HCT116 (cell line): ENCODE data around the gene AKR7A3. TPM values are rescaled to one million over a fixed set of nuclear protein-coding genes. Genes with fewer than 3 reads are reported as not detected.

ENCODE experiments used
- ATAC-seq: fragments of 200-7000 bp; cut with Tn5 transposase; 2 replicates; pipeline ENCODE4 v1.9.1; 2020; ENCODE audit warnings: mild to moderate bottlenecking, moderate library complexity
- BruUV-seq: library from RNA; stranded (reverse); fragments of 400-500 nt; replicated peaks from 2 replicates; lab custom pipeline; 2021; lab: Mats Ljungman, UMichigan
- CTCF ChIA-PET: fragments of 300-600 bp; sonication (Branson Sonifier 250); formaldehyde crosslinking; loops from one replicate; lab custom pipeline; 2021; ENCODE audit warnings: antibody characterized with exemption; lab: Charles Lee
- POLR2A ChIA-PET: fragments of 300-600, 350-600 bp; sonication (Branson Sonifier 250); formaldehyde crosslinking; loops from one replicate; lab custom pipeline; 2021; ENCODE audit warnings: antibody characterized with exemption; lab: Charles Lee
- RAD21 ChIA-PET, 2 experiments: fragments of 300-600 bp; sonication (Branson Sonifier 250); formaldehyde crosslinking; loops; one replicate each; lab custom pipeline; 2023; ENCODE audit warnings: low total read pairs in 2 of 2; ENCODE audit not compliant: uncharacterized antibody in 2 of 2, unreplicated experiment in 2 of 2, low non-redundant PET in 1 of 2; lab: Charles Lee
- DNase-seq: peaks from one replicate; pipeline ENCODE4 v3.0.0-alpha.2; 2010; ENCODE audit warnings: low read depth, low spot score
- H2AFZ ChIP-seq: fragments of 200-600 bp; shearing (Covaris generic), sonication (generic); 2 replicates; pipeline ENCODE4 v1.6.1; 2017; ENCODE audit warnings: low read depth, mixed run types, mixed read lengths, antibody characterized with exemption, low read length; ENCODE audit not compliant: poor library complexity, severe bottlenecking
- H3K27ac ChIP-seq: 2 replicates; pipeline ENCODE4 v1.5.1; 2012; ENCODE audit warnings: low read depth, low read length
- H3K27me3 ChIP-seq: fragments of 200-600 bp; sonication (generic); 2 replicates; pipeline ENCODE4 v1.6.1; 2016; ENCODE audit warnings: mixed run types, low read length, mixed read lengths; ENCODE audit not compliant: insufficient read depth
- H3K36me3 ChIP-seq, 2 experiments: fragments of 200-500 bp in 1 of 2; fragments of 200-600 bp in 1 of 2; sonication (Bioruptor generic) in 1 of 2; sonication (generic) in 1 of 2; 2 replicates each; pipeline versions ENCODE4 v1.5.1 to v1.6.1; 2014 to 2016; ENCODE audit warnings: low read length in 2 of 2, inconsistent platforms in 1 of 2, mixed read lengths in 1 of 2, mixed run types in 1 of 2; ENCODE audit not compliant: insufficient read depth in 2 of 2, control insufficient read depth in 1 of 2
- H3K4me1 ChIP-seq, 2 experiments: fragments of 200-600 bp in 1 of 2; sonication (generic) in 1 of 2; 2 replicates each; pipeline versions ENCODE4 v1.5.1 to v1.6.1; 2012 to 2017; ENCODE audit warnings: low read length in 2 of 2, inconsistent platforms in 1 of 2, mild to moderate bottlenecking in 1 of 2, mixed read lengths in 1 of 2, mixed run types in 1 of 2, moderate library complexity in 1 of 2; ENCODE audit not compliant: insufficient read depth in 2 of 2, control insufficient read depth in 1 of 2
- H3K4me2 ChIP-seq: fragments of 200-600 bp; sonication (generic); 2 replicates; pipeline ENCODE4 v1.6.1; 2017; ENCODE audit warnings: mixed run types, low read length, mixed read lengths
- H3K4me3 ChIP-seq, 2 experiments: fragments of 200-600 bp in 1 of 2; sonication (generic) in 1 of 2; replicated peaks in 1 of 2; 2 replicates each; pipeline ENCODE4 v1.5.1; 2011 to 2016; ENCODE audit warnings: low read length in 2 of 2, control low read depth in 1 of 2, low read depth in 1 of 2, mild to moderate bottlenecking in 1 of 2, mixed read lengths in 1 of 2, mixed run types in 1 of 2
- H3K79me2 ChIP-seq: fragments of 200-600 bp; sonication (generic); 2 replicates; pipeline ENCODE4 v1.6.1; 2017; ENCODE audit warnings: mild to moderate bottlenecking, mixed run types, low read length, moderate library complexity, mixed read lengths; ENCODE audit not compliant: insufficient read depth
- H3K9ac ChIP-seq: fragments of 200-600 bp; sonication (generic); 2 replicates; pipeline ENCODE4 v1.6.1; 2016; ENCODE audit warnings: low read length, mixed read lengths
- H3K9me2 ChIP-seq: fragments of 200-600 bp; sonication (generic), shearing (Covaris generic); 2 replicates; pipeline ENCODE4 v1.6.1; 2017; ENCODE audit warnings: mixed run types, mild to moderate bottlenecking, moderate library complexity; ENCODE audit not compliant: insufficient read depth
- H3K9me3 ChIP-seq, 2 experiments: fragments of 200-500 bp in 1 of 2; fragments of 200-600 bp in 1 of 2; sonication (Bioruptor generic) in 1 of 2; sonication (generic) in 1 of 2; 2 replicates each; pipeline ENCODE4 v1.6.1; 2014 to 2017; ENCODE audit warnings: low read length in 2 of 2, mixed read lengths in 2 of 2, inconsistent platforms in 1 of 2, low read depth in 1 of 2, mild to moderate bottlenecking in 1 of 2, mixed run types in 1 of 2, moderate library complexity in 1 of 2; ENCODE audit not compliant: control insufficient read depth in 1 of 2, insufficient read depth in 1 of 2
- H4K20me1 ChIP-seq: fragments of 200-600 bp; sonication (generic), shearing (Covaris generic); 2 replicates; pipeline ENCODE4 v1.6.1; 2017; ENCODE audit warnings: mixed run types, mild to moderate bottlenecking, moderate library complexity; ENCODE audit not compliant: insufficient read depth
- ATF3 ChIP-seq: IDR thresholded peaks from 2 replicates; pipeline ENCODE4 v1.6.1; 2012
- CBX3 ChIP-seq: IDR thresholded peaks from 2 replicates; pipeline ENCODE4 v1.6.1; 2012; ENCODE audit warnings: low read depth
- CEBPB ChIP-seq: IDR thresholded peaks from 2 replicates; pipeline ENCODE4 v1.6.1; 2012; ENCODE audit warnings: low read depth
- EGR1 ChIP-seq: IDR thresholded peaks from 2 replicates; pipeline ENCODE4 v1.6.1; 2012; ENCODE audit warnings: low read depth
- EZH2 ChIP-seq: fragments of 200-600 bp; sonication (generic); IDR thresholded peaks from 2 replicates; pipeline ENCODE4 v1.6.1; 2017; ENCODE audit warnings: antibody characterized with exemption, mixed run types
- EZH2phosphoT487 ChIP-seq: fragments of 200-600 bp; IDR thresholded peaks from 2 replicates; pipeline ENCODE4 v1.6.1; 2018; ENCODE audit warnings: antibody characterized with exemption, borderline replicate concordance
- FOSL1 ChIP-seq: IDR thresholded peaks from 2 replicates; pipeline ENCODE4 v1.6.1; 2012; ENCODE audit warnings: low read depth
- JUND ChIP-seq: IDR thresholded peaks from 2 replicates; pipeline ENCODE4 v1.6.1; 2012
- POLR2A ChIP-seq: IDR thresholded peaks from 2 replicates; pipeline ENCODE4 v1.7.0; 2011; ENCODE audit warnings: borderline replicate concordance; ENCODE audit not compliant: insufficient read depth, insufficient read length; ENCODE audit errors: extremely low read depth
- POLR2AphosphoS5 ChIP-seq: IDR thresholded peaks from 2 replicates; pipeline ENCODE4 v1.6.1; 2011; ENCODE audit warnings: mild to moderate bottlenecking, low read depth, low read length, moderate library complexity
- SIN3A ChIP-seq: IDR thresholded peaks from 2 replicates; pipeline ENCODE4 v1.6.1; 2012; ENCODE audit warnings: low read depth
- SP1 ChIP-seq: IDR thresholded peaks from 2 replicates; pipeline ENCODE4 v1.6.1; 2012; ENCODE audit warnings: low read depth
- SRF ChIP-seq: IDR thresholded peaks from 2 replicates; pipeline ENCODE4 v1.6.1; 2012; ENCODE audit warnings: low read depth
- TCF7L2 ChIP-seq: IDR thresholded peaks from 2 replicates; pipeline ENCODE4 v1.7.0; 2011; ENCODE audit warnings: borderline replicate concordance, inconsistent platforms; ENCODE audit not compliant: insufficient read depth, insufficient read length; ENCODE audit errors: extremely low read depth
- YY1 ChIP-seq: IDR thresholded peaks from 2 replicates; pipeline ENCODE4 v1.6.1; 2011; ENCODE audit warnings: low read length, low read depth, moderate library complexity, mild to moderate bottlenecking; ENCODE audit not compliant: insufficient replicate concordance; ENCODE audit errors: extremely low read depth
- ZBTB33 ChIP-seq: IDR thresholded peaks from 2 replicates; pipeline ENCODE4 v1.6.1; 2011; ENCODE audit warnings: mild to moderate bottlenecking, low read length, moderate library complexity; ENCODE audit not compliant: insufficient replicate concordance; ENCODE audit errors: extremely low read depth
- ZNF274 ChIP-seq: fragments of 200-500 bp; sonication (Bioruptor generic); IDR thresholded peaks from 2 replicates; pipeline ENCODE4 v1.6.1; 2014; ENCODE audit warnings: mild to moderate bottlenecking, low read depth, low read length, inconsistent platforms
- intact Hi-C: fragments of 100-400 bp; cut with micrococcal nuclease; formaldehyde crosslinking; loops from 2 replicates; pipeline ENCODE4 v1.10.0; 2022
- total RNA-seq: library from RNA; stranded (reverse); gene quantifications from one replicate; pipeline ENCODE4 v1.2.1, GENCODE V29; 2021; ENCODE audit not compliant: unreplicated experiment
- TF ChIP-seq, protein P1 (sequence below): IDR thresholded peaks from 2 replicates; pipeline ENCODE4 v1.6.1; 2012; ENCODE audit warnings: low read depth
- TF ChIP-seq, protein P2 (sequence below), 3 experiments: fragments of 200-600 bp in 1 of 3; sonication (generic) in 1 of 3; IDR thresholded peaks in 2 of 3; conservative IDR thresholded peaks in 1 of 3; 2 replicates each; pipeline ENCODE4 v1.5.1; 2012 to 2017; ENCODE audit warnings: low read depth in 2 of 3, low read length in 2 of 3, antibody characterized with exemption in 1 of 3, borderline replicate concordance in 1 of 3, control low read depth in 1 of 3, mild to moderate bottlenecking in 1 of 3, mixed read lengths in 1 of 3, mixed run types in 1 of 3, moderate library complexity in 1 of 3; ENCODE audit not compliant: insufficient read depth in 1 of 3

The AKR7A3 gene
- total RNA-seq, 1 experiment from 2014 or later = 1.7 TPM

DNA sequence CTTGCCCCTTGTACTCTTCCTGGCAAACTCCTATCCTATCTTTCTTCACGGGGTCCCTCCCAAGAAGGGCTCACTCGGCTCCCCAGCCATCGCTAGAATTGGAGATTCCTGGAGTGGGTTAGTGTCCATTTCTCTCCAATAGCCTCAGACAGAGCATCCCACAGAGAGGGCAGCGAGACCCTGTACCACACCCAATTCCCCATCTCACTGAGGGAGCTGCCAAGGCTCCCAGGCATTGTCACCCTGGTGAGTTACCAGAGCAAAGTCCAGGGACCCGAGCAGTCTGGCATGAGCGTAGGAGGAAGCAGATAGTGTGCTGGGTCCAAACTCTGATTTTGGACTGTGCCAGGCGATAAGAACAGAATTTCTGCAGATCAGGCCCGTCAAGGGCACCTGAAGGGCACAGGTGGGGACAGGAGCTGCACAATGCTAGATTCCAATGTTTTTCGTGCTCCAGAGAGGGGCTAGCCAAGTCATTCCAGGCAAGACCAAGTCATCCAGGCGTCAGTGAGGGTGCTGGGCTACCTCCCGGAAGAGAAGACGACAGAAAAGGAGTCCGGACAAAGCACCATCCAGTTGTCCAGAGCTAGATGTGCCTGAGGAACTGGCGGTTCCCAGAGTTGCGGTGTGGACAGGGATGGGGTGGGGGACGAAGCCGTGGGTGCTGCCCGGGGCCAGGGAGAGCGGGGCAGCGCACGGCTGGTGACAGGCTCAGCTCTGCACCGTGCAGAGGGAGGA is 15.3 kb downstream of the AKR7A3 start:
- DNase-seq (no peak), ATAC-seq (no peak)
- H4K20me1 ChIP-seq = no peaks in the 10 kb centered on the region
- H3K9me2 ChIP-seq = no peaks in the 10 kb centered on the region
- H3K79me2 ChIP-seq = no peaks in the 10 kb centered on the region
- H3K9ac ChIP-seq = no peak overlapping the region
- RAD21 ChIA-PET = no interaction called here
- CTCF ChIA-PET = no interaction called here
- POLR2A ChIA-PET = no interaction called here
- no peaks in the 10 kb centered on the region for H3K36me3 ChIP-seq
- no peaks in the 10 kb centered on the region for H3K9me3 ChIP-seq
- H3K27ac ChIP-seq = no peak overlapping the region
- no TSS peak for BruUV-seq
- no peak overlapping the region for H2AFZ ChIP-seq
- H3K4me3 ChIP-seq = no peak overlapping the region
- intact Hi-C loops = no loop called here
- no peak for TF ChIP-seq POLR2AphosphoS5
- TF ChIP-seq, protein P1, sequence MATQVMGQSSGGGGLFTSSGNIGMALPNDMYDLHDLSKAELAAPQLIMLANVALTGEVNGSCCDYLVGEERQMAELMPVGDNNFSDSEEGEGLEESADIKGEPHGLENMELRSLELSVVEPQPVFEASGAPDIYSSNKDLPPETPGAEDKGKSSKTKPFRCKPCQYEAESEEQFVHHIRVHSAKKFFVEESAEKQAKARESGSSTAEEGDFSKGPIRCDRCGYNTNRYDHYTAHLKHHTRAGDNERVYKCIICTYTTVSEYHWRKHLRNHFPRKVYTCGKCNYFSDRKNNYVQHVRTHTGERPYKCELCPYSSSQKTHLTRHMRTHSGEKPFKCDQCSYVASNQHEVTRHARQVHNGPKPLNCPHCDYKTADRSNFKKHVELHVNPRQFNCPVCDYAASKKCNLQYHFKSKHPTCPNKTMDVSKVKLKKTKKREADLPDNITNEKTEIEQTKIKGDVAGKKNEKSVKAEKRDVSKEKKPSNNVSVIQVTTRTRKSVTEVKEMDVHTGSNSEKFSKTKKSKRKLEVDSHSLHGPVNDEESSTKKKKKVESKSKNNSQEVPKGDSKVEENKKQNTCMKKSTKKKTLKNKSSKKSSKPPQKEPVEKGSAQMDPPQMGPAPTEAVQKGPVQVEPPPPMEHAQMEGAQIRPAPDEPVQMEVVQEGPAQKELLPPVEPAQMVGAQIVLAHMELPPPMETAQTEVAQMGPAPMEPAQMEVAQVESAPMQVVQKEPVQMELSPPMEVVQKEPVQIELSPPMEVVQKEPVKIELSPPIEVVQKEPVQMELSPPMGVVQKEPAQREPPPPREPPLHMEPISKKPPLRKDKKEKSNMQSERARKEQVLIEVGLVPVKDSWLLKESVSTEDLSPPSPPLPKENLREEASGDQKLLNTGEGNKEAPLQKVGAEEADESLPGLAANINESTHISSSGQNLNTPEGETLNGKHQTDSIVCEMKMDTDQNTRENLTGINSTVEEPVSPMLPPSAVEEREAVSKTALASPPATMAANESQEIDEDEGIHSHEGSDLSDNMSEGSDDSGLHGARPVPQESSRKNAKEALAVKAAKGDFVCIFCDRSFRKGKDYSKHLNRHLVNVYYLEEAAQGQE = no peak
- TF ChIP-seq FOSL1 = no peak
- no peak for TF ChIP-seq ZBTB33
- no peak for TF ChIP-seq EGR1
- TF ChIP-seq EZH2phosphoT487 = no peak
- TF ChIP-seq SIN3A = no peak
- TF ChIP-seq CEBPB = no peak
- no peak for TF ChIP-seq ZNF274
- no peak for TF ChIP-seq SP1
- no peak for TF ChIP-seq EZH2
- TF ChIP-seq, protein P2, sequence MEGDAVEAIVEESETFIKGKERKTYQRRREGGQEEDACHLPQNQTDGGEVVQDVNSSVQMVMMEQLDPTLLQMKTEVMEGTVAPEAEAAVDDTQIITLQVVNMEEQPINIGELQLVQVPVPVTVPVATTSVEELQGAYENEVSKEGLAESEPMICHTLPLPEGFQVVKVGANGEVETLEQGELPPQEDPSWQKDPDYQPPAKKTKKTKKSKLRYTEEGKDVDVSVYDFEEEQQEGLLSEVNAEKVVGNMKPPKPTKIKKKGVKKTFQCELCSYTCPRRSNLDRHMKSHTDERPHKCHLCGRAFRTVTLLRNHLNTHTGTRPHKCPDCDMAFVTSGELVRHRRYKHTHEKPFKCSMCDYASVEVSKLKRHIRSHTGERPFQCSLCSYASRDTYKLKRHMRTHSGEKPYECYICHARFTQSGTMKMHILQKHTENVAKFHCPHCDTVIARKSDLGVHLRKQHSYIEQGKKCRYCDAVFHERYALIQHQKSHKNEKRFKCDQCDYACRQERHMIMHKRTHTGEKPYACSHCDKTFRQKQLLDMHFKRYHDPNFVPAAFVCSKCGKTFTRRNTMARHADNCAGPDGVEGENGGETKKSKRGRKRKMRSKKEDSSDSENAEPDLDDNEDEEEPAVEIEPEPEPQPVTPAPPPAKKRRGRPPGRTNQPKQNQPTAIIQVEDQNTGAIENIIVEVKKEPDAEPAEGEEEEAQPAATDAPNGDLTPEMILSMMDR (IDR thresholded peaks at IDR 0.05 in 2 of 3, conservative IDR thresholded peaks at IDR 0.05 in 1 of 3; ENCODE audit: borderline replicate concordance in 1 of 3, insufficient read depth in 1 of 3, low read depth in 2 of 3, low read length in 2 of 3) = no peak
- no peak for TF ChIP-seq POLR2A
- no peak for TF ChIP-seq CBX3
- TF ChIP-seq SRF = no peak
- TF ChIP-seq TCF7L2 = no peak
- no peak for TF ChIP-seq ATF3
- no peak for TF ChIP-seq JUND
- no peak for TF ChIP-seq YY1
- no peaks in the 10 kb centered on the region for H3K4me1 ChIP-seq
- no peaks in the 10 kb centered on the region for H3K27me3 ChIP-seq
- H3K4me2 ChIP-seq = no peak overlapping the region
